Measurements from ENCODE around the gene PFDN1.

GRCh38 chr5:140325486-140325885, 22.6 kb upstream of the PFDN1 start:
- TF ChIP-seq CTCF (IDR thresholded peaks at IDR 0.05 in 2 of 3, conservative IDR thresholded peaks at IDR 0.05 in 1 of 3; ENCODE audit: control insufficient read depth in 2 of 3, extremely low read depth in 1 of 3, insufficient read depth in 1 of 3, low read depth in 3 of 3, low read length in 3 of 3) = no peak
- no peak for TF ChIP-seq EZH2 (IDR thresholded peaks at IDR 0.05; ENCODE audit: borderline replicate concordance, control insufficient read depth, low read depth, low read length)
- TF ChIP-seq ESRRA (IDR thresholded peaks at IDR 0.05; ENCODE audit: low read length) = no peak
- TF ChIP-seq SKIL (IDR thresholded peaks at IDR 0.05; ENCODE audit: low read depth, poor library complexity, severe bottlenecking) = no peak
- TF ChIP-seq POLR2A (IDR thresholded peaks at IDR 0.05; ENCODE audit: low read depth, low read length) = no peak
- no peak for TF ChIP-seq ZBTB11 (CRISPR knock-in tag; IDR thresholded peaks at IDR 0.05)
- no peak for TF ChIP-seq FOXK2 (IDR thresholded peaks at IDR 0.05)
- no peak for TF ChIP-seq CBFB (IDR thresholded peaks at IDR 0.05; ENCODE audit: low read depth)
- no peak for TF ChIP-seq ZBTB33 (IDR thresholded peaks at IDR 0.05)
- no peak for TF ChIP-seq CBX5 (IDR thresholded peaks at IDR 0.05; ENCODE audit: low read depth)
